ENCODE results near the gene TREML1. TPM values are rescaled to one million over a fixed set of nuclear protein-coding genes. Genes with fewer than 3 reads are reported as not detected.

TREML1 gene
- total RNA-seq, 1 experiment from 2014 or later: not detected

DNA sequence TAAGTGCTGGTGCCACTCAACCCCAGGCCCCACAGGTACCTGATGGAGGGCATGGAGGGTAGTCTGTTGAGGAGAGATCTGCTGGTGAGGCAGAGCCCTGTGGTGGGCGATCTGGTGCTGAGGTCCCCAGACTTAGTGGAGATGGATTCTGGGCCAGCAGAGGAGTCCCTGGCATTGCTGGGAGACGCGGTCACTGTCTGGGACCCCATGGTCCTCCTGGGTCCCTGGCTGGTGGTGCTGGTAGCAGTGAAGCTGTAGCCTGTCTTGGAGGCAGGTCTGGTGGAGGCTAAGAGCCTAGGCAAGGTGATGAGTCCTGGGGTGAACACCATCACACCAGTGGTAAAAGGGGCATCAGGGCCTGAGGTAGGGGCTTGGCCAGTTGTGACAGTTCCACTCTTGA lies 40.2 kb upstream of the TREML1 start:
- no peak overlapping the region for H3K27ac ChIP-seq (ENCODE audit: low read depth, low read length, poor library complexity, severe bottlenecking)
- TF ChIP-seq, protein P1, sequence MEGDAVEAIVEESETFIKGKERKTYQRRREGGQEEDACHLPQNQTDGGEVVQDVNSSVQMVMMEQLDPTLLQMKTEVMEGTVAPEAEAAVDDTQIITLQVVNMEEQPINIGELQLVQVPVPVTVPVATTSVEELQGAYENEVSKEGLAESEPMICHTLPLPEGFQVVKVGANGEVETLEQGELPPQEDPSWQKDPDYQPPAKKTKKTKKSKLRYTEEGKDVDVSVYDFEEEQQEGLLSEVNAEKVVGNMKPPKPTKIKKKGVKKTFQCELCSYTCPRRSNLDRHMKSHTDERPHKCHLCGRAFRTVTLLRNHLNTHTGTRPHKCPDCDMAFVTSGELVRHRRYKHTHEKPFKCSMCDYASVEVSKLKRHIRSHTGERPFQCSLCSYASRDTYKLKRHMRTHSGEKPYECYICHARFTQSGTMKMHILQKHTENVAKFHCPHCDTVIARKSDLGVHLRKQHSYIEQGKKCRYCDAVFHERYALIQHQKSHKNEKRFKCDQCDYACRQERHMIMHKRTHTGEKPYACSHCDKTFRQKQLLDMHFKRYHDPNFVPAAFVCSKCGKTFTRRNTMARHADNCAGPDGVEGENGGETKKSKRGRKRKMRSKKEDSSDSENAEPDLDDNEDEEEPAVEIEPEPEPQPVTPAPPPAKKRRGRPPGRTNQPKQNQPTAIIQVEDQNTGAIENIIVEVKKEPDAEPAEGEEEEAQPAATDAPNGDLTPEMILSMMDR (conservative IDR thresholded peaks at IDR 0.05; ENCODE audit: low read depth, low read length): no peak
- TF ChIP-seq EZH2 (IDR thresholded peaks at IDR 0.05; ENCODE audit: borderline replicate concordance, low read depth, low read length, poor library complexity, severe bottlenecking): no peak
- intact Hi-C loops (cut with micrococcal nuclease; ENCODE audit: unreplicated experiment): loop anchor here (10.0 kb wide), 1 partner anchor 120 kb away; no protein-coding TSS in a partner anchor
- H3K4me1 ChIP-seq (ENCODE audit: insufficient read depth, low read length, poor library complexity, severe bottlenecking): no peaks in the 10 kb centered on the region
- ChIA-PET POLR2A (ENCODE audit: low non-redundant PET) (no interaction called here), CTCF (no interaction called here)
- H3K4me3 ChIP-seq (ENCODE audit: low read depth, low read length, poor library complexity, severe bottlenecking): no peak overlapping the region
- peaks cover 31% of the 10 kb centered on the region for H3K27me3 ChIP-seq (replicated peaks; ENCODE audit: insufficient read depth, low read depth, low read length, poor library complexity)
- BruUV-seq (replicated peaks): no TSS peak
- DNase-seq (ENCODE audit: low spot score): no peak
- no peaks in the 10 kb centered on the region for H3K36me3 ChIP-seq (ENCODE audit: insufficient read depth, low read length, poor library complexity, severe bottlenecking)
- H3K9me3 ChIP-seq (ENCODE audit: low read depth, low read length, poor library complexity, severe bottlenecking): no peaks in the 10 kb centered on the region

DNA sequence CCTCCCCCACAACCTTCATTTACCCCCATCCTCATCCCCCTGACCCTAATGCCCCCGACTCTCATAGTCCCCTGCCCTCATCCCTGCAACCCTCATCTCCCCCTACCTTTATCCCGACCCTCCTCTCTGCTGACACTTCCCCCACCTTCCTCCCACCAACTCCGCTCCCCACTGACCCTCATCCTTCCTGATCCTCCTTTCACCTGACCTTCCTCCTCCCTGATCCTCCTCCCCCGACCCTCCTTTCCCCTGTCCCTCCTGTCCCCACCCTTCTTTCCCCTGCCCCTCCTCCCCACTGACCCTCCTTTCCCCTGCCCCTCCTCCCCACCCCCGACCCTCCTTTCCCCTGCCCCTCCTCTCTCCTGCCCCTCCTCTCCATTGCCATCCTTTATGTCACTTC lies 39.7 kb upstream of the TREML1 start:
- Histone ChIP-seq H3K27ac (ENCODE audit: low read depth, low read length, poor library complexity, severe bottlenecking) (no peak overlapping the region), H3K36me3 (ENCODE audit: insufficient read depth, low read length, poor library complexity, severe bottlenecking) (no peaks in the 10 kb centered on the region), H3K4me1 (ENCODE audit: insufficient read depth, low read length, poor library complexity, severe bottlenecking) (no peaks in the 10 kb centered on the region), H3K27me3 (replicated peaks; ENCODE audit: insufficient read depth, low read depth, low read length, poor library complexity) (peaks cover 31% of the 10 kb centered on the region), H3K4me3 (ENCODE audit: low read depth, low read length, poor library complexity, severe bottlenecking) (no peak overlapping the region), H3K9me3 (ENCODE audit: low read depth, low read length, poor library complexity, severe bottlenecking) (no peaks in the 10 kb centered on the region)
- no TSS peak for BruUV-seq (replicated peaks)
- ChIA-PET CTCF (no interaction called here), POLR2A (ENCODE audit: low non-redundant PET) (no interaction called here)
- TF ChIP-seq, protein P1 (conservative IDR thresholded peaks at IDR 0.05; ENCODE audit: low read depth, low read length): no peak
- TF ChIP-seq EZH2 (IDR thresholded peaks at IDR 0.05; ENCODE audit: borderline replicate concordance, low read depth, low read length, poor library complexity, severe bottlenecking): no peak
- intact Hi-C loops (cut with micrococcal nuclease; ENCODE audit: unreplicated experiment): loop anchor here (10.0 kb wide), 1 partner anchor 121 kb away; no protein-coding TSS in a partner anchor
- DNase-seq (ENCODE audit: low spot score): no peak

DNA sequence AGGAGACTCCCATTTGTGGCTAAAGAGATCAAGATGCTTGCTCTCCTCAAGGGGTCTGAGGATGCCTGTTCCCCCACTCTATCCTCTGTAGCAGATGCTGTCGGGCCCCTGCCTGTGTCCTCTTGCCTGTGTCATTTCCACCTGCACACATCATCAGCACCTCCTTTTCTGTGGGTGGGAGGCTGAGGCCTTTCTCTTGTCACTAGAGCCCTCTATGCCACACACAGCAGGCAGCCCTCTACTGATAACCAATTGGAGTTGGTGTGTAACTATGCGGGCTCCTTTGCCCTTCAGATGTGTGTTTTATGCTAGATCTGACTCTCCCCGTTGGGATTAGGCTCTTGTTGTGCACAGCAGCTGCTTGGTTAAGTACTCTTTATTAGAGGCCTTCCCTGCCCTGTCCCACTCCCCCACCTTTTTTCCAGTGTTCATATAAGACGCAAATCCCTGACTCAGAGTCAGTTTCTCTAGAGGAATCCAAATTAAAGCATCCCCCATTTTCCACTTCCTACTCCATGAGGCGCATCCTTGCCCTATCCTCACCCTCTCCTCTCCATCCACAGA lies 39.1 kb upstream of the TREML1 start:
- no peaks in the 10 kb centered on the region for H3K4me1 ChIP-seq (ENCODE audit: insufficient read depth, low read length, poor library complexity, severe bottlenecking)
- ChIA-PET CTCF (no interaction called here), POLR2A (ENCODE audit: low non-redundant PET) (no interaction called here)
- intact Hi-C loops (cut with micrococcal nuclease; ENCODE audit: unreplicated experiment): loop anchor here (10.0 kb wide), 1 partner anchor 122 kb away; no protein-coding TSS in a partner anchor
- TF ChIP-seq, protein P1 (conservative IDR thresholded peaks at IDR 0.05; ENCODE audit: low read depth, low read length): no peak
- TF ChIP-seq EZH2 (IDR thresholded peaks at IDR 0.05; ENCODE audit: borderline replicate concordance, low read depth, low read length, poor library complexity, severe bottlenecking): no peak
- no peak overlapping the region for H3K27ac ChIP-seq (ENCODE audit: low read depth, low read length, poor library complexity, severe bottlenecking)
- no TSS peak for BruUV-seq (replicated peaks)
- H3K27me3 ChIP-seq (replicated peaks; ENCODE audit: insufficient read depth, low read depth, low read length, poor library complexity): peaks cover 31% of the 10 kb centered on the region
- H3K36me3 ChIP-seq (ENCODE audit: insufficient read depth, low read length, poor library complexity, severe bottlenecking): no peaks in the 10 kb centered on the region
- no peak for DNase-seq (ENCODE audit: low spot score)
- H3K4me3 ChIP-seq (ENCODE audit: low read depth, low read length, poor library complexity, severe bottlenecking): no peak overlapping the region
- H3K9me3 ChIP-seq (ENCODE audit: low read depth, low read length, poor library complexity, severe bottlenecking): no peaks in the 10 kb centered on the region

Measured in A673 (cell line).